Sigmoid colon (tissue), 4 donors: ENCODE results near the gene MMP20.

Source experiments
- CTCF ChIP-seq, 4 experiments: fragments of 450-650 bp in 3 of 4; fragments of 200-600 bp in 1 of 4; IDR thresholded peaks; one replicate each; pipeline ENCODE4 v1.5.1; 2016 to 2019; ENCODE audit warnings: antibody characterized with exemption in 4 of 4, mild to moderate bottlenecking in 3 of 4, moderate library complexity in 2 of 4
- POLR2A ChIP-seq, 2 donors: fragments of 450-650 bp; IDR thresholded peaks; one replicate each; pipeline ENCODE4 v1.6.1; 2016; ENCODE audit warnings: antibody characterized with exemption in 2 of 2, mild to moderate bottlenecking in 2 of 2, moderate library complexity in 2 of 2
- POLR2AphosphoS5 ChIP-seq, 4 donors: sonication (generic); formaldehyde crosslinking; IDR thresholded peaks; one replicate each; pipeline ENCODE4 v1.6.1; 2017; ENCODE audit warnings: antibody characterized with exemption in 4 of 4

- TF ChIP-seq POLR2A (IDR thresholded peaks at IDR 0.05) (no peak), CTCF (IDR thresholded peaks at IDR 0.05) (no peak), POLR2AphosphoS5 (IDR thresholded peaks at IDR 0.05) (no peak)
These were observed 12.6 kb upstream of the MMP20 start for GRCh38 chr11:102637731-102638130.
